Right lobe of liver (tissue), 6 donors: ENCODE measurements around the gene UNC5C. TPM values are rescaled to one million over a fixed set of nuclear protein-coding genes. Genes with fewer than 3 reads are reported as not detected.

Source experiments
- ATAC-seq, 4 donors: fragments of 200-7000 bp; cut with Tn5 transposase; one replicate each; pipeline ENCODE4 v1.9.1; 2020; ENCODE audit warnings: mild to moderate bottlenecking in 4 of 4, moderate library complexity in 4 of 4
- DNase-seq, 3 donors: peaks; one replicate each; pipeline ENCODE4 v3.0.0-alpha.2; 2020
- H3K27ac ChIP-seq, 3 donors: fragments of 200-600 bp; one replicate each; pipeline ENCODE4 v1.8.0; 2022
- H3K27me3 ChIP-seq, 2 donors: fragments of 200-600 bp; one replicate each; pipeline ENCODE4 v1.8.0; 2022
- H3K36me3 ChIP-seq, 4 donors: fragments of 200-600 bp; sonication (generic) in 1 of 4; one replicate each; pipeline versions ENCODE4 v1.5.1 to v1.8.0; 2017 to 2022; ENCODE audit warnings: control low read depth in 1 of 4
- H3K4me1 ChIP-seq, 4 donors: fragments of 200-600 bp; sonication (generic) in 1 of 4; one replicate each; pipeline versions ENCODE4 v1.5.1 to v1.8.0; 2017 to 2022; ENCODE audit warnings: control low read depth in 1 of 4
- H3K4me3 ChIP-seq, 3 donors: fragments of 200-600 bp; one replicate each; pipeline ENCODE4 v1.8.0; 2022
- H3K9me3 ChIP-seq, 4 donors: fragments of 200-600 bp; sonication (generic) in 1 of 4; one replicate each; pipeline versions ENCODE4 v1.5.1 to v1.8.0; 2017 to 2022; ENCODE audit warnings: control low read depth in 1 of 4
- CTCF ChIP-seq, 4 donors: fragments of 200-600 bp in 3 of 4; fragments of 450-650 bp in 1 of 4; IDR thresholded peaks; one replicate each; pipeline versions ENCODE4 v1.5.1 to v1.8.0; 2016 to 2022; ENCODE audit warnings: antibody characterized with exemption in 4 of 4, mild to moderate bottlenecking in 2 of 4
- POLR2A ChIP-seq: fragments of 450-650 bp; IDR thresholded peaks from one replicate; pipeline ENCODE4 v1.6.1; 2017; ENCODE audit warnings: antibody characterized with exemption, mild to moderate bottlenecking
- WGBS: methylation state at CpG from one replicate; pipeline ENCODE4 v1.1.6; 2018; ENCODE audit warnings: low coverage, low lambda C conversion rate; ENCODE audit not compliant: insufficient coverage; ENCODE audit errors: missing lambda C conversion rate; 5-methylcytosine and 5-hydroxymethylcytosine counted together
- intact Hi-C, 2 donors: fragments of 100-400 bp; cut with DNase I; formaldehyde crosslinking; loops; one replicate each; pipeline versions ENCODE4 v1.11.2 to v1.14.1; 2022
- total RNA-seq, 6 experiments: library from RNA; depleted of rRNA in 2 of 6; stranded (reverse); fragments of >200 nt in 2 of 6; fragmentation: NEBNext Ultra II Directional in 3 of 6; extraction: Animal tissue kit (Norgen Biotek cat#: 25700) in 3 of 6; gene quantifications; one replicate each; pipeline versions ENCODE4 v1.1.0 to v1.2.4, GENCODE V29; 2016 to 2023
- donor health status: DM: no; HTN: yes; CAD: no.
- donor health status: DM: no; HTN: no; CAD: no.
- donor health status: DM: no; HTN: no; CAD: no.
- donor health status: DM: no; HTN: yes; CAD: no.
- donor health status: DM: no; HTN: yes; CAD: no.

Gene UNC5C
- total RNA-seq, 6 experiments from 2014 or later = 0.50 to 0.71 (median 0.63) TPM

GRCh38 chr4:95304898-95305297 lies 243.9 kb downstream of the UNC5C start:
- no peak for DNase-seq
- Histone ChIP-seq H3K4me1 (no peaks in the 10 kb centered on the region), H3K9me3 (no peaks in the 10 kb centered on the region), H3K27me3 (no peaks in the 10 kb centered on the region), H3K27ac (no peak overlapping the region), H3K4me3 (no peak overlapping the region), H3K36me3 (no peaks in the 10 kb centered on the region)
- TF ChIP-seq CTCF (IDR thresholded peaks at IDR 0.05) = no peak
- no peak for TF ChIP-seq POLR2A
- ATAC-seq = no peak
- 33% methylated on average over 1 of the region's 1 CpG for WGBS
- intact Hi-C loops = no loop called here

DNA sequence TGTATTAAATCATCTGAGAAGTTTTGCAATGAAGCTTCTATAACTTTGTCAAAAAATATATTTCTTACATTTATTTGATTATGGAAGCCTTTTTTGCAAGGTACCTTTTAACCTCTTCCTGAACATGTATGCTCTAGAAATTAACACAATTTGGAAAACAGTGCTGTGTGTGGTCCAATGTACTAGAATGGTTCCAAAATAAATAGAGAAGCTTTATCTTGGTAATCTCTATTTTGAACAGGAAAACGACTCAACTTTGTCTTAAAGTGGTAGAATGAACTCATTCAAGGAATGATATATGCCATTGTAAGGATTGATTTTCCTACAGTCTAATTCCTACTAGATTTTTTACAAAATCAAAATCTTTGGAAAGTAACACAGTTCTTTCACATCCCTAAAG lies 248.5 kb downstream of the UNC5C start:
- TF ChIP-seq POLR2A = no peak
- TF ChIP-seq CTCF (IDR thresholded peaks at IDR 0.05) = no peak
- ATAC-seq = no peak
- 30% methylated on average over 1 of the region's 1 CpG for WGBS
- Histone ChIP-seq H3K27ac (no peak overlapping the region), H3K27me3 (no peaks in the 10 kb centered on the region), H3K36me3 (no peaks in the 10 kb centered on the region), H3K4me1 (no peaks in the 10 kb centered on the region), H3K4me3 (no peak overlapping the region), H3K9me3 (no peaks in the 10 kb centered on the region)
- intact Hi-C loops = no loop called here
- no peak for DNase-seq

DNA sequence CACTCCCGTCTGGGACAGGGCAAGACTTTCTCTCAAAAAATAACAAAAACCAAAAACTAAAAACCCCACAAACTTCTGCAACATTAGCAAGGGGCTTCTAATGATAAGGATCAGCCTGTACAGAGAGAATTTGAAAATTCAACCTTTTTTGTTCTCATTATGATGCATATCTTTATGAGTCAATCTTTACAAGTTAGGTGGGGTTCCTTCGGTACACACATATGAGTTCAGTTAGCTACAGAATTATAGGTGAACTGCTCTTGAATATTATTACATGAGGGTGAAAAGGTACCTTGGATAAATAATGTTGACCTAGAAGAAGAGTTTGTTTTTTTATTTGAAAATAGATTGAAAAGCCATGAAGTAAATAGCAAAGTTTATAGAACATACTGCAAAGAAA lies 252.7 kb downstream of the UNC5C start:
- intact Hi-C loops = no loop called here
- H3K9me3 ChIP-seq = no peaks in the 10 kb centered on the region
- H3K4me3 ChIP-seq = no peak overlapping the region
- no peaks in the 10 kb centered on the region for H3K36me3 ChIP-seq
- no peak overlapping the region for H3K27ac ChIP-seq
- no peaks in the 10 kb centered on the region for H3K27me3 ChIP-seq
- 73% methylated on average over 2 of the region's 2 CpGs for WGBS
- no peak for DNase-seq
- ATAC-seq = no peak
- TF ChIP-seq POLR2A = no peak
- TF ChIP-seq CTCF (IDR thresholded peaks at IDR 0.05) = no peak
- H3K4me1 ChIP-seq = no peaks in the 10 kb centered on the region

- intact Hi-C loops = no loop called here
- Histone ChIP-seq H3K36me3 (no peaks in the 10 kb centered on the region), H3K27me3 (no peaks in the 10 kb centered on the region), H3K4me3 (no peak overlapping the region), H3K27ac (no peak overlapping the region), H3K4me1 (no peaks in the 10 kb centered on the region), H3K9me3 (no peaks in the 10 kb centered on the region)
- DNase-seq (no peak), ATAC-seq (no peak)
- TF ChIP-seq POLR2A (no peak), CTCF (IDR thresholded peaks at IDR 0.05) (no peak)
- WGBS = 64% methylated on average over 1 of the region's 1 CpG
Observed at GRCh38 chr4:95295157-95295556, 253.6 kb downstream of the UNC5C start.

GRCh38 chr4:95294321-95294720 lies 254.5 kb downstream of the UNC5C start:
- no peak overlapping the region for H3K27ac ChIP-seq
- no peaks in the 10 kb centered on the region for H3K4me1 ChIP-seq
- intact Hi-C loops = no loop called here
- H3K36me3 ChIP-seq = no peaks in the 10 kb centered on the region
- H3K4me3 ChIP-seq = no peak overlapping the region
- H3K9me3 ChIP-seq = no peaks in the 10 kb centered on the region
- TF ChIP-seq CTCF (IDR thresholded peaks at IDR 0.05) = no peak
- TF ChIP-seq POLR2A = no peak
- no peak for ATAC-seq
- WGBS = 83% methylated on average over 1 of the region's 4 CpGs
- no peak for DNase-seq
- H3K27me3 ChIP-seq = no peaks in the 10 kb centered on the region
